Ramos (cell line): ENCODE data around the gene C16orf74.

ENCODE experiments used
- in situ Hi-C: fragments of 300-500 bp; cut with MboI; formaldehyde crosslinking; loops from one replicate; pipeline ENCODE4 v1.14.3; 2022; ENCODE audit warnings: low sequenced_read_pairs; ENCODE audit not compliant: unreplicated experiment

Gene C16orf74

DNA sequence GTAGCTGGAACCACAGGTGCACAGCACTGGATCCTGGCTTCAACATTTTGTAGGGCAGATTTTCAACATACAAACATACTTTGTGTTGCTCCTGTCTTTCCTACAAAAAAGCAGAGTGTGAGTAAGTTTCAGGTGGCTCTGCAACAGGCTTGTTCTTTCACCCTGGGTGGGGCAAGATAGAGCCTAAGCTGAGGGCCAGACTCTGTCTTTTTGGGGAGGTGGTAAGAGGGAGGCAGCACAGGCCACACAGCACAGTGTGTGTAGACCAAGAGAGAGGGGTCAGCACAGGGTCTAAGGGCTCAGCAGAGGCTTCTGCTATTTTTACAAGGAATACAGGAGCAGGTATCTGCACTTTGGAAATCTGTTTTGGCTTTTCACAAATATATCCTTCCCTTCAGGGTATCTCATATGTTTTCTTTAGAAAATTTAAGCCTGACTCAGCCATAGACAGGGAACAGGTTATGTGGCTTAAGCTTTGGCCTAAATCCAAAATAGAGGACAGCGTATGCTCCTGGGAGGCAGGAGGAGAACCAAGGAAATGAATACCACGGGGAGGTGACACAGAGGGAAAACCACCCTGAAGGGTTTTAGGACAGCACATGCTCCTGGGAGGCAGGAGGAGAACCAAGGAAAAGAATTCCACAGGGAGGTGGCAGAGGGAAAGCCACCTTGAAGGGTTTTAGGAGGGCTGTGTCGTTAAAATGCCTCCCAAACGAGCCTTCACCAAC, 26.9 kb upstream of the C16orf74 start:
- in situ Hi-C loops: no loop called here

DNA sequence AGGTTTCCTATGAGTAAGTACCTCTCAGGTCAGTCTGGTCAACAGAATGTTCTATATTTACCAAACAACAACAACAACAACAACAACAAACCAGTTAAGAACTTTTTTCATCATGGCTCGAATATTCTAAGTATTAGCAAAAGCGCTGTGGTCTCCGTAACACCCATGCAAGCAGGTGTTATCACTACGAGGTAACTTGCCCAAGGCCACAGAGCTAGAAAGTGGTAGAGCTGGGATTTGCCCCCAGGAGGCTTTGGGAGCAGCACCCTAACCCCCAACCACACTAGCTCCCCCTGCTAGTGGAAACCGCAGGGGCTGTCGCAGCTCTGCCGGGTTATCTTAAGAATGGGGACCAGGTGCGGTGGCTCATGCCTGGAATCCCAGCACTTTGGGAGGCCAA, 23.9 kb upstream of the C16orf74 start:
- in situ Hi-C loops: no loop called here

DNA sequence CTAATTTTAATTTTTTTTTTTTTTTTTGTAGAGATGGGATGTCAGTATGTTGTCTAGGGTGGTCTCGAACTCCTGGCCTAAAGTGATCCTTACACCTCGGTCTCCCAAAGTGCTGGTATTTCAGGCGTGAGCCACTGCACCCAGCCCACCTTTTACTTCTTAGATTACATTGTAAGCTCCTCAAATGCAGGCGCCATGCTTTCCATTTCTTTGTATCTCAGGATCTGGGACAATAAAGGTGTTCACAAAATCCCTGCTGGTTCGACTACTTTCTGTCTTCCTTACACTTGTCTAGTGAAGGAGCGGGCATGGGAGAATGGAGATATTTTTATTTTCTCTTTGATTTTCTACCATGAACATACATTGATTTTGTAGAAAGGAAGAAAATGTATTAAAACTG, 23.2 kb upstream of the C16orf74 start:
- in situ Hi-C loops: no loop called here

DNA sequence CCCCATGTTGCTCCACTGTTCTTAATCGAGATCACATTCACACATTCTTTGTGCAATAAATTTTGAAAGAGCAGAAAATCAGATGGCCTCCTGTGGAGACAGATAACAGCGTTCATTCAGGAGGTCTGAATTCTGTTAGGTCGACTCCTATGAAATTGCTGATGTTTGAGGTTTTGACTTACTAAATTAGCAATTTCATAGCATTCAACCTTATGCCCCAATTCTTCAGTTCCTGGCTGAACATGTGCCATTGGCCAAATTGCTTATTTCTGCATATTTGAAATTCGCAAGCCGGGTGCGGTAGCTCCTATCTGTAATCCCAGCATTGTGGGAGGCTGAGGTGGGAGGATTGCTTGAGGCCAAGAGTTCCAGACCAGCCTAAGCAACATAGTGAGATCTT, 22.1 kb upstream of the C16orf74 start:
- in situ Hi-C loops: no loop called here

DNA sequence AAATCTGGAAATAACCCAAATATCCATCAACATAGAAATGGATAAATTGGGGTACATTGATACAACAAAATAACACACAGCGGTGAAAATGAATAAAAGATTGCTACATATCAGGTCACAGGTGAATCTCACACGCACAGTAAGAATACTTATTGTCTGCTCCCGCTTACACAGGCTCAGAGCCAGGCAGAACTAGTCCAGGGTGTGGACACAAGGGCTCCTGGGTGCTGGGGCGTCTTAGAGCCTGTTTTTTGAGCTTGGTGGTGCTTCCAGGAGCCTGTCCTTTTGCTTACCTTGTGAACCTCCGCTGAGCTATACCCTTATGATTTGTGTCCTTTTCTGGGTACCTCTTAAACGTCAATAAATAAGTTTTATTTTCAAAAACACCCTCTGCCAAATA, 19.8 kb upstream of the C16orf74 start:
- in situ Hi-C loops: no loop called here

DNA sequence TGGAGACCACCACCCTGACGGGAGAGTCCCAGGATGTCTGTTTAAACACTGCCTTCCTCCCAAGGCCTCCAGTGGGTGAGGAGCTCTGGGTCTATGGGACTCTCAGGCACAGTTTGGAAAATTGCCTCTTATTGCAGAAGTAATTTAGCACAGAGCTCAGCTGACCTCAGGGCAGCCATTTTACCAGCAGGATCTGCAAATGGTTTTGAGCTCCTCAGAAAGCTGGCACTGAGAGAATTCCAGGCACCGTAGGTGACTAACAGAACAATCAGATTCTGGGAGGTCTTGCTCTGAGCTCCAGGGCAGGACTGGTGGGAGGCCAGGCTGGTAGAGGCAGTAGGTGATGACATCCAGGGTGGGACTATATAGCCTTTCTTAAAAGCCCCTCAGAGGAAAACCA, 17.3 kb upstream of the C16orf74 start:
- in situ Hi-C loops: no loop called here

DNA sequence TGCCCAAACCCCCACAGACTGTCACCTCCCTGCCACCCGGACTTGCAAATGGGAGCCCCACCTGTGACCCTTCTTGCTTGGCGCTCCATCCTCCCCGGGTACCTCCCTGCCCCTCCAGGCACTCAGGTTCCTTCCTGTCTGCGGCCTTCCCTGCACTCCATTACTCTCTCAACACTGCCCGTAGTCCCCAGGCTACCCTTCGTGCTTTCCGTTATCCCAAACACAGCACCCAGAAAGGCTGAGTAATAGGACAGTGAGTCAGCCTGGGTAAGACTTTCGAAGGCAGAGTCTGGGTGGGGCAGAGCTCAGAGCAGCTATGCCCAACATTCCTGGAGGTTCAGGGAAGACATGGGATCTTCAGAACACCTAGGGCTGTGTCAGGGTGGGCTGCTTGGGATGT, 16.6 kb upstream of the C16orf74 start:
- in situ Hi-C loops: no loop called here

DNA sequence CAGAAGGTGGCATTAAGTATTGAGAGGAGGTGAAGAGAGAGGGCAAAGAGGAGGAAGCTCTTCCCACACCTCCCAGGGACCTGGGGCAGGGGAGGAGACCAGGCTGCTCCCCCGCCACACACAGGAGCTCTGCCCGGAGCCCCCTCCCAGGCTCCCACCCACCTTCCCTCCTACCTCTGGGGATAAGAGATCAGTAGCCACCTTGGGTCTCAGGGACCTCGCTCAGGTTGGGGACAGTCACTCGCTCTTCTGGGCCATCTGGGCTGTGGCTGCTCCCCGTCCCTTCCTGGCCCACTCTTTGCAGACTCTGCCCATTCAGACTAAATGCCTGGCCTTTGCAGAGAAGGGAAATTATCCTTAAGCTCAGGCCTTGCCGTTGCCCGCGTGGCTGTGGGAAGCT, 14.9 kb upstream of the C16orf74 start:
- in situ Hi-C loops: no loop called here

DNA sequence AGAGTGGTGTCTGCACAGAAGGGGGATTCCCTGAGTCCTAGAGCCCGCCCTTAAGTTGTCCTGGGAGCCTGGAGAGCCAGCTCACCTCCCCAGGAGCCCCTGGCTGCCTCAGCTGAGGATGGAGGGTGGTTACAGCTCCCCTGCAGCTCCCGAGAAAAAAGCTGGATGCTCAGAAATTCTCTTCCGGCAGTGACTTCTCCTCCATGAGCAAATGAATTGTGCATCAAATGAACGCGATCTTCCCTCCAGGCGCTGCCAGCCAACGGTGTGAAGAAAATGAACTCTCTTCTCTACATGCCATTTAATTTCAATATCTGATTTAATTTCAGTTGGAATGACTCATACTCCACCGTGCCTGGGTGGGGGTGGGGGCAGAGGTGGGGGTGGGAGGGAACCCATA, 14.3 kb upstream of the C16orf74 start:
- in situ Hi-C loops: no loop called here

DNA sequence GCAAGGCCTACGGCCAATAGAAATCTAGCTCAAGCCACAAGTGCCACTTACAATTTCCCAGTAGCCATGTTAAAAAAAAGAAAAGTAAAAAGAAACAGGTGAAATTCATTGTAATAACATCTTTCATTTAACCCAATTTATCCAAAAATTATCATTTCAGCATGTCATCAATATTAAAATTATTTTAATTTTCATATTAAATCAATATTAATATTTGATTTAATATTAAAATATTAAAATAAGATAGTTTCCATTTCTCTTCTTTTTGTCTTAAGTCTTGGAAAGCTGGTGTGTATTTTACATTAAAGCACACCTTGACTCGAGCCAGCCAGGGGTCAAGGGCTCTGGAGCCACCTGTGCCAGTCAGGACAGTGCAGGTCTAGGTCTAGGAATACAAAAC, 12.7 kb upstream of the C16orf74 start:
- in situ Hi-C loops: no loop called here

DNA sequence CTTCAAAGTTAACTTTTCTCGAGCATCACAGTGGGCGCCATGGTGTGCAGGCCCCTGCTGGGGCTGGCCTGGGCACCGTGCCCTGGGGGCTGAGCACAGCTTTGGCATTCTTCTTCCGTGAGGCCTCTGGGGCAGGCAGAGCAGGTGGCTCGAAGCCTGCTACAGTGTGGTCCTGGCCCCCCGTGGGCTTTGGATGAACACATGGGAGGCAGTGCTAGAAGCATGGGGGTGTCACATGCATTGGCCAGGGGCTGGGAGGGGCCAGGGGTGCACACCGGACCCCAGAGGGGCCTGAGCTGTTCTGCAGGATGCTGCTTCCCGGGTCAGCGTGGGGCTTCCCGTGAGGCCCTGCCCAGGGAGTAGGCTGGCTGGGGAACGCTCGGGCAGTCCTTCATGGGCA, 12.1 kb upstream of the C16orf74 start:
- in situ Hi-C loops: no loop called here

DNA sequence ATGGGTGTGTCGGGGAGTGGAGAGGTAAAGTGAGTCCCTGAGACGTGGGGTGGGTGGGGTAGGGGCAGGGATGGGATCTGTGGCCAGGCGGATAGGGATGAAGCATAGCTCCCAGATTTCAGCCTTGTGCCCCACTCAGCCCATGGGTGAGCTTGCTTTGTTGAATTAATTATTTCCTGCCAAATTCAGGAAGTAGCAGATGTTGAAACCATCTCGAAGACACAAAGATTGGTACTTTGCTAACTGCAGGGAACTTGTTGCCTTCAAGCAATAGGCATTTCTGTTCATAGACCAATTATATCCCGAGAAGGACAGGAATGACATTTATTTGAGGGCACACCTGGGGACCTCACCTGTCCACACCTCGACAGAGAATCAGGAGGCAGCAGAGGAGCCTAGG, 11.0 kb upstream of the C16orf74 start:
- in situ Hi-C loops: no loop called here

DNA sequence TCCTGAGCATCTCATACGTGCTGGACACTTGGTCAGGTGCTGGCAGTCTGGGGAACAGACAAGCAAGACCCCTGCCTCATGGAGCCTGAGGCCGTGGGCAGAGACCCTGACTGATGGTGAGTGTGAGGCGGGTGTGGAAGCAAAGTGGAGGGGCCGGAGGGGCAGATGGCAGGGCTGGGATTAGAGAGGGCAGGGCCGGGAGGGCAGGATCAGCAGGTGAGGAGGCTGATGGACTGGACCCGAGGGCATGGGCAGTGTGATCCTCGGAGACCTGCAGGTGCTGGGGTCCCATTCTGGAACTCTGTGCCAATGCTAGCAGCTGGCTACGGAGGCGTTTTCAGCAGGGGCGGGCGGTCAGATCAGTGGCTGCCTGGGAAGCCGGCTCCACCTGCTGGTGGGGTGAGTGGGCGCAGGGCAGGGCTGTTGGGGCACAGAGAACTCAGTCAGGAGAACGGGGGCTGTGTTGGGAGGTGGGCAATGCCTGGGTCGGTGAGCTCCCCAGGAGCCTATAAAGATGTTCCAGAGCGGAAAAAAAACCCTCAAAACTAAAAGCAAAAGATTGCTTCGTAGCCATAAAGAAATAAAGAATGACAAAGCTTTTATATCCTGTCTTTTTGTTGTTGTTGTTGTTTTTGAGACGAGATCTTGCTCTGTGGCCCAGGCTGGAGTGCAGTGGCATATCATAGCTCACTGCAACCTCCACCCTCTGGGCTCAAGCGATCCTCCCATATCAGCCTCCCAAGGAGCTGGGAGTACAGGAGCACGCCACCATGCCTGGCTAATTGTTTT, 8.9 kb upstream of the C16orf74 start:
- in situ Hi-C loops: no loop called here

DNA sequence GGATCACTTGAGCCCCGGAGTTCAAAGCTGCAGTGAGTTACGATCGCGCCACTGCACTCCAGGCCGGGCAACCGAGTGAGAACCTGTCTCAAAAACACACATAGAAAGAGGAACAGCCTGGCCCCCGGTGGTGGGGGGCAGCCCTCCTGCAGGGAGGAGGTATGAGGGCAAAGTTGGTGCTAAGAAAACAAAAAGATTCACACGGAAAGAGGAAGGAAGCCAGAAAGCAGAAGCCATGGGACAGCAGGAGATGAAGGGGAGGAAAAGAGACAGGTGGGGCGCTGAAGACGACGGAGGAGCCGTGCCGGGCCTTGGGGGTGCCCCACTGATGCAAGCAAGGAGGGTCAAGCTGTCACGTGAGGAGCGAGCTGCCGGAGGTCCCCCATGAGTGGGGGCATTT, 8.2 kb upstream of the C16orf74 start:
- in situ Hi-C loops: no loop called here

DNA sequence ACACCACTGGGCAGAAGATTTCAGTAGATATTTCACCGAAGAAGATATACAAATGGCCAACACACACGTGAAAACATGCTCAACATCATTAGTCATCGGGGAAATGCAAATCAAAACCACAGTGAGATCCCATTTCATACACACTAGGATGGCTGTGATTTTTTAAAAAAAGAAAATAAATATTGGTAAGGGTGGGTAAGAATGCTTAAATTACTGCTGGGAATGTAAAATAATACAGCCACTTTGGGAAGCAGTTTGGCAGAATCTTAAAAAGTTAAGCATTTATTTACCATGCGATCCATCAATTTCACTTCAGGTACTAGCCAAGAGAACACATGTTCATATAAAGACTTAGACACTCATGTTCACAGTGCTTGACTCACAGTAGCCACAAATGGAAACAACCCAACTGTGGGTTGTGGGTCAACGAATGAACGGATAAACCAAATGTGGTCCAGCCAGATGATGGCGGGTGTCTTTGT, 6.5 kb upstream of the C16orf74 start:
- in situ Hi-C loops: no loop called here

DNA sequence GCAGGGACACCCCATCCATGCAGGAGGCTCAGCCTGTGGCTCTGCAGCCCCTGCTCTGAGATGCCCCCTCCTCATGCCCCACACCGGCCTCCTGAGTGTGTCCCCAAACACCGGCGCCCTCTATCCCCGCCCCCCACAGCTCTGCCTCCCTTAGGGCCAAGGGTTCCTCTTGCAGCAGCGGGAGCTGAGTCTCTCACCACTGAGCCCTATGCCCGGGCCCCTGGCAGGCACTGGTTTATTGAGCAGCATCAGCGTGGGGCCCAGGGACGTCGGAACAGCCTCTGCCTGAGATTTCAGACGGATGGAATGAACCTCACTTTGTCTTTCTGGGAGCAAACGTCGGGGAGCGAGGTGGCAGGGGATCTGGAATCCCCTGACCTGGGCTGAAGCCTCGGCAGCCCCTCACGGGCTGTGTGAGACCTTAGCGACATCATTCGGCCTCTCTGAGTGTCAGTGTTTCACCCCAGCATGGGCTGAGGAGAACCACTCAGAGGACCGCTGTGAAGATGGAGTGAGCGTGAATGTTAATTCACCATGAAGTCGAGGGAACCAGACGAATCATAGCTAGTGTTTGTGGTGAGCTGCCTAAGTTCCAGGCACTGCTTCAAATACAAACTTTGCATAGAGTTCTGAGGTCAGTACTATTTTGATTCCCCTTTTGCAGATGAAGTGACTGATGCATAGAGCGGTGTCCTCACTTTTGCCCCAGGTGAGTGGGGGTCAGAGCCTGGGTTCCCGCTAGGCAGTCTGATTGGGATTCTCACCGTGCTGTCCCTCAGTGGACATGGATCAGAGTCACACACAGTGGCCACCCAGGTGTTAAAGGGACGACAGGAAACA, 5.3 kb upstream of the C16orf74 start:
- in situ Hi-C loops: no loop called here

DNA sequence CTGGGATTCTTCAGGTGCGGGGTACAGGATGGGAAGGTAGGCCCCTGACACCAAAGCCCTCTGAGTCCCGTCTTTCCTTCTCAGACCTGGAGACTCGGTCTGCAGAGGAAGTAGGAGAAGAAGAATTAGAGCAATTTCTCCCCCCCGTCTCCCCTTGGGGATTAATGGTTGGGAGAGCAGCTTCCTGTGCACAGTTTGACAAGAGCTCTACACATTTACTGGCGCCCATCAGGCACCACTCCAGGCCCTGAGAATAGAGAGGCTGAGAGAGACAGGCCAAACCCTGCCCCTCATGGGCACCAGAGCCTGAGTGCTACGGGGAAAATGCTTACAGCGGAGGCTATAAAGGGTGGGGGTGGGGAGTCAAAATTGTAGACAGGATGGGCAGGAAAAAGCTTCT, 3.5 kb upstream of the C16orf74 start:
- in situ Hi-C loops: no loop called here

DNA sequence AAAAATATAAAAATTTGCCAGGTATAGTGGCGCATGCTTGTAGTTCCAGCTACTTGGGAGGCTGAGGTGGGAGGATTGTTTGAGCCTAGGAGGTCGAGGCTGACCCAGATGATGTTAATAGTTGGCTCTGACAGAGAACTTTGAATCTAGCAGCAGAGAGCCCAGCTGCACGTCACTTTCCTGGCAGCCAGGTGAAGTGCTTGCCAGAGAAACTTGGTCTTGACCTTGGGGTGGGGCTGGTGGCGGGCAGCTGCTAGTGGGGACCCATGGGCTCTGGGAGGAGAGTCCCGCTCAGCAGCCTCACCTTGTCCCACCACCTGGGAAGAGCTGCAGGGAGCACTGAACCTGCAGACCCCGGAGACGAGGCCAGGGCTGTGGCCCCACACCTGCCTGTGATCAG, 3.1 kb upstream of the C16orf74 start:
- in situ Hi-C loops: no loop called here

DNA sequence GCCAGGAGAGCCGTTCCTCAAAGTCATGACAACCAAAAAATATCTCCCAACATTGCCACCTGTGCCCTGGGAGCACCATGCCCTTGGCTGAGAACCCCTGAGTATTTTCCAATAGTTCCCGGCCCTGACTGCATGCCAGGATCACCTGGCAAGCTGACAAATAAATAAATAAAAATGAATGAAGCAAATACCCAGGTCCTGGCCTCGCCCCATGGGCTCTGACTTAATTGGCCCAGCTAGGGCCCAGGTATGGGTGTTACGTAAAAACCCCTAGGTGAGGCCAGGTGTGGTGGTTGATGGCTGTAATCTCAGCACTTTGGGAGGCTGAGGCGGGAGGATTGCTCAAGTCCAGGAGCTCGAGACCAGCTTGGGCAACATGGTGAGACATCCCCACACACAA, 2.7 kb upstream of the C16orf74 start:
- in situ Hi-C loops: no loop called here

DNA sequence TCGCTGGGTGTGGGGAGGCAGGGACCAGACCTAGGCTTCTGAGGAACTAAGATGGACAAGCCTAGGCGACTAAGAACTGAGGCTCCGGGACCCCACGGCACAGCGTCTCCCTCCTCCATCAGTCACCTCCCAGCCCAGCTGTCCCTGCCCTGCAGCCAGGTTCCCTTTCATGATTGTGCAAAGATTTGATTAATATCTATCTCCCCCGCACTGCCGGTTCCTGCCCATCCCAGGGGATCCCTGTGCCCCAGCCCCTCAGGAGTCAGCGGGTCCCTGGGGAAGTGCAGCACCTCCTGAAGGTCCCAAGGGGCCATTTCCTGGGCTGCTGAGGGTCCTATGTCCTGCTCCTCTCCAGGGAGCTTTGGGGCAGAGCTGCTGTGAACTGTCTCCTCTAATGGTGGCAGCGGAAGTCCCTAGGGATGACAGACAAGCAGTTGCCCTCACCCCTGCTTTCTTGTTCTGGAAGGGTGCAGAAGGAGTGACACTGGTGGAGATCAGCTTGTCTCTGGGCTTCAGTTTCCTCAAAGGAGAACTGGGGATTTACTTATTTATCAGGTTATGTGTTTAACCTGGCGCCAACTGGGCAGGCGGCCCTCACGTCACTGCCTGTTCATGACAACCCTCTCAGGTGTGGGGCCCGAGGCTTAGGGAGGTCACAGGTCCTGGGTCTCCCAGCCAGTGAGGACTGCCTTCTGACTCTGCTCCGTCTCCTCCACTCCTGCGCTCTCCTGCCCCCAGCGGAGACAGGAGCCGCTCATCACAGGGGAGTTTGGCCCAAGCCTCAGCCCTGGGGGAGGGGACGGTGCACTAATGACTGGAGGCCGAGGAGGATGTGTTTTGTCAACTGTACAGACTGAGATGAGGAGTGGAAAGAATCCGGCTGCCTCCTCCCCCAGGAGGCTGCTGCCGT, 1.9 kb upstream of the C16orf74 start:
- in situ Hi-C loops: no loop called here
